Activated CD8-positive, alpha-beta memory T cell treated with anti-CD3 and anti-CD28 coated beads for 36 hours (primary cell): ENCODE results near the gene ADK. TPM values are rescaled to one million over a fixed set of nuclear protein-coding genes. Genes with fewer than 3 reads are reported as not detected.

Experiments used
- CTCF ChIA-PET: fragments of 350-600 bp; sonication (Branson Sonifier 250); formaldehyde crosslinking; loops from one replicate; lab custom pipeline; 2021; ENCODE audit warnings: antibody characterized with exemption; lab: Charles Lee
- POLR2A ChIA-PET: fragments of 350-600 bp; sonication (Branson Sonifier 250); formaldehyde crosslinking; loops from one replicate; lab custom pipeline; 2021; ENCODE audit warnings: antibody characterized with exemption; lab: Charles Lee
- total RNA-seq, 2 experiments: library from RNA; stranded (reverse); gene quantifications; one replicate each; pipeline ENCODE4 v1.2.3, GENCODE V29; 2021

Gene ADK
- total RNA-seq, 2 experiments from 2014 or later = 62.6 to 64.5 TPM

DNA sequence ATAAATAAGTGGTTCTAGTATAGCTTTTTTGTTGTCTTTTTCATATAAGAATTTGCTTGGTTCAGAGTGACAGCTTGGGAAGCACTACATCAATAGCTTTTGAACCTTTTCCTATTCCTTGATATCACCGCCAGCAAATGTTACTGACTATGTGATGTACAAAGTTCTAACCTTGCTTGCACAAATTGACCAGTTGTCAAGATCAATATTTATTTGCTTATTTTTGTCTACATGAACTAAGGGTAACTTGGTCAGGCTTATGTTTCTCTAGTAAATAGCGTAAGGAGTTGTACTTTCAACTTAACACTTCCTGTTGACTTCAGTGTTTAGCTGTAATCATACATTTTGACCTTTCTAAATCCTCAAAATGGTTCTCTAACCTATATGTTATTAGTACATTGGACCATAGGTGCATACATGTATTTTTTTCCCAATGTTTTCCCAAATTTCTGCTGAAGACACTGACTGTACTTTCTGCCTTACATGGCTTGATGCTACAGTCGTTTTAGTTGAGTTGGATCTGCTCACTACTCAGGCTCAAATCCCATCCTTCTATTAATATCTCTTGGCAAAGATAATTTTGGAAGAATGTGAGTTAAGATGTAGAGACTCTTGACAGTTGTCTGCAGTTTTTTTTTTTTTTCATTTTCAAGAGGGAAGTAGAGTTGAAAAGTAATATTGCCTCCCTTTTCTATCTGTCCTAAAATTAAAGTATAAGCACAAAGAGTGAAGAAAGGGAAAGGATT, 436.3 kb downstream of the ADK start:
- CTCF ChIA-PET = no interaction called here
- POLR2A ChIA-PET = no interaction called here

DNA sequence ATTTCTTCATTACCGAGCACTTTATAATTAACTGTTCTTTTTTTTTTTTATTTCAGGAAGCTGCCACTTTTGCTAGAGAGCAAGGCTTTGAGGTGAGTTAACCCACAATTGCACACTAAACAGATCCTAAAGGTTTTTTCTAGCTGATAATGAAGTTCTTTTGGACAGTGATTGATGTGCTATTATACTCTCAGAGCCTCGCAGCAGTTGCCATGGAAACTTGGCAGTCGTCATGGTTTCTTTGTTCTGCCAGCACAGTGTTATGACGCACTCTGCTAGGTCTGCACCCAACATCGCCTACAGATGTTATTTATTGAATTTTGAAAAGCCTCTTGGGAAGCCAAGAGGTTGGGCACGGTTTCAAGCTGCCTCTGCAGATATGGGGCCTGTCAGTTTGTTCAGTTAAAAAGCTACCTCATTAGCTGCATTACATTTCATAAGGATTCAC, 438.2 kb downstream of the ADK start:
- CTCF ChIA-PET = no interaction called here
- POLR2A ChIA-PET = interaction anchor here (1.0 kb wide), 1 partner anchor 86 kb away, joined by 4 read pairs; no protein-coding TSS in a partner anchor

DNA sequence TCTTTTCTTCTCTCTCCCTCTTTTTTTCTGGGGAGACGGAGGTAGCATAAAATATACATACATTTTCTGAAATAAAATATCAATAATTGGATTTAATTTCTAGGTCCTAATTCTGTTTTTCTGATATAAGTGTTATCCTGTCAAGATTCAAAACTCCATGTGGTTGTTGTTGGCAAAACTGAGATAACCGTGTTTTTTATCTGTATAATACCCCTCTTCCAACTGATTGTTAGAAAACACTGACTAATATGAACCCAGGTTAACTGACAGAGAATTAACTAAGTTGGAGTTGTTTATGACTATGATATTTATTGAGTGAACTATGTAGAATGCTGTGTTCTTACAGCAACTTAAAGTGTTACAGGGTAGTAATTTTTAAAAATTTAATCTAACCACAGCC, 438.8 kb downstream of the ADK start:
- POLR2A ChIA-PET = interaction anchor here (1.0 kb wide), 1 partner anchor 86 kb away, joined by 4 read pairs; no protein-coding TSS in a partner anchor
- CTCF ChIA-PET = no interaction called here

DNA sequence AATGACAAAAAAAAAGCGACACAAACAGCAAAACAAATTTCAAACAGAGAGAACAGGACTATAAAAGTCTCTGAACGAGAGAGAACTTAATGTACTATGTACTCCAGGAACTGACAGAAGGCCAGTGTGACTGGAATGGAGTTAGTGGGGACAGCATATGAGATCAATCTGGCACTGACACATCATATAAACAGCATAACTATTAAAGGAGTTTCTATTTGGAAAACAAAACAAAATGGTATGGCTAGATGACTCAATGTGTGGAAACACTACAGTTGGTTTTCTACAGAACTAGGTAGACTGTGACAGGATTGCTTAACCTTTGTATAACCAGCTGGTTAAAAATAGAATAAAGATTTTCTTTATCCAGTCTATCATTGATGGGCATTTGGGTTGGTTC, 442.4 kb downstream of the ADK start:
- ChIA-PET CTCF (no interaction called here), POLR2A (no interaction called here)

DNA sequence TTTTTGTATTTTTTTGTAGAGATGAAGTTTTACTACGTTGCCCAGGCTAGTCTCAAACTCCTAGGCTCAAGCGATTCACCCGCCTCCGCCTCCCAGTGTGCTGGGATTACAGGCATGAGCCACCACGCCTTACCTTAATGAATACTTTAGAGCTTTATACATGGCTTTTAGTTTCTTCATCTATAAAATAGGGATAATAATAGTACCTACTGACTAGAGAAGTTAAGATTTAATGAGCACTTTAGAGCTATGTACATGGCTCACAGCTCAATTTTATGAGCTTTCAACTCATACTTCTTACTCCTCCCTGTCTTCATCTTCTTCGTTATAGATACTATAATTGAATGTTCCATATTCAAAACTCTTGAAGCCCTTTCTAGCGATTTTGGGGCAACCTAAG, 445.7 kb downstream of the ADK start:
- POLR2A ChIA-PET = interaction anchor here (0.6 kb wide), 1 partner anchor 27 kb away, joined by 5 read pairs; no protein-coding TSS in a partner anchor
- CTCF ChIA-PET = interaction anchor here (0.6 kb wide), 1 partner anchor 39 kb away, joined by 3 read pairs; no protein-coding TSS in a partner anchor

DNA sequence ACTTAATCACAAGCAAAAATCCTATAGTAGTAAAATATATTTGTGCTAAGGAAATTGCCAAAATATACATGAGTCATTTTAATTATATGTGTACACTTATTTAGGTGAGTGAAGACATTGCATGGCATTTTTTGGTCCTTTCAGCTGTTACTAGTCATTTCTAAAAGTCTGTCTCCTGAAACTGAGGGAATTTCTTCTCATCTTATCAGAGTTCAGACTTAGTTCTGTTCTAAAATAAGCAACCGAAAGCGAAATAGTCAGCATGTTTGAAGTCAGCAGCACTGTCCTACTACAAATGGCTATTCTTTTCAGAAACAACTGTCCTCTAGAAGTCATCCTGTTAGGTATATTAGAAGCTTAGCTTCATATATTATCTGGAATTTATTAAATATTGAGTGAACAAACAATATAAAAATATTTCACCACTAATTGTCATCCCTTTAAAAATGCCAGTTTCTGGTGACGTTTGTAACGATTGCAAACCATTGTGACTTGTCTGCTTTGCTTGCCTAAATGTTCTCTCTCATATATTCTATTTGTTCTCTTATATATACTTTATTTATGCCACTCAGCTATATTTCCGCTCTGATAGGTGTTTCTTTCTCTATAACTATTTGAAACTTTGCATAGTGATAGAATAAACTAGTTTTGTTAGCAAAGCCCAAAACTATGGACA, 448.0 kb downstream of the ADK start:
- CTCF ChIA-PET = no interaction called here
- POLR2A ChIA-PET = interaction anchor here (0.7 kb wide), 1 partner anchor 40 kb away, joined by 7 read pairs; no protein-coding TSS in a partner anchor

DNA sequence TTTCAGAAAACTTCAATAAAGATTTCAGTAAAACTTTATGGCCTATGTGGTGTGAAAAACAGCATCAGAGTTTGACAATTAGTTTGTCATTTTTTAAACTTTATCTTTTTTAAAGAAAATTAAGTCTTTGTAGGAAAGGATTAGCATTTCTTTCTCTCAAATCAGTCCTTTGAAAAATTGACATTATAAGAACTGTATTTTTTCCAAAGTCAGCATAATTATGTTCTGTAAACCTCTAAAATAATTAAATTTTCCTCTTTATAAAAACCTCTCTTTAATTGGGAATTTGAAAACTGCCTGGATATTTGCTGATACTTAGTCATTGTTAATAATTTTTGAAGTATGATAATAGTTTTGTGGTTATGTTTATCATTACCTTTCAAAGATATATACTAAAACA, 448.7 kb downstream of the ADK start:
- ChIA-PET CTCF (no interaction called here), POLR2A (no interaction called here)

DNA sequence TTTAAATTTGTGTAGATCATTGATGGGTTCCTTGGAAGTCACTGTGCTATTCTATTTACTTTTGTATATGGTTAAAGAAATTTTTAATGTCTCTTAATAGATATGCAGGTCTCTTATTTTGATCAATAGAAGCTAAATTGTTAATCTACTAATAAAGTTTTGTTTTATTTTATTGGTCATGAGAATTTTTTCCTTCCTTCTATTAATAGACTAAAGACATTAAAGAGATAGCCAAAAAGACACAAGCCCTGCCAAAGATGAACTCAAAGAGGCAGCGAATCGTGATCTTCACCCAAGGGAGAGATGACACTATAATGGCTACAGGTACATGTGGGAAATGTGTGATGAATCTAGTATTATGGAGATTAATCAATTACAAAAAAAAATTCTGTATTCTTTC, 449.1 kb downstream of the ADK start:
- CTCF ChIA-PET = no interaction called here
- POLR2A ChIA-PET = no interaction called here

DNA sequence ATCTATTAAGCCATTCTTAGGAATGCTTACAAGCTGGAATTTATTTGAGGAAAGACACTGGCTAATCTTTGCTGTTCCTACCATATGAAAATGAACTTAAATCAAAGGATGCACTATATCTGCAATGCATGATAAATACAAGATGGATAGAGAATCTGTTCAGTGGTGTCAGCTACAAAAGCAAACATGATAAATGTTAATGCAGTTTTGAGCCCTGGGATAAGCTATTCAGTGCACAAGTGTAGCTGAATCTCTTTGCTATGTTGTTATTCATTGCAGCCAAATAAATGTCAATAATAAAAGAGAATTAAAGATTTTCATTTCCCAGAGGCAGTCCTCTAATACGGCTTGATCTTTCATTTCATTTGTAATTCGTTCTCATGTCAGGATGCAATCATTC, 451.6 kb downstream of the ADK start:
- ChIA-PET POLR2A (no interaction called here), CTCF (no interaction called here)

DNA sequence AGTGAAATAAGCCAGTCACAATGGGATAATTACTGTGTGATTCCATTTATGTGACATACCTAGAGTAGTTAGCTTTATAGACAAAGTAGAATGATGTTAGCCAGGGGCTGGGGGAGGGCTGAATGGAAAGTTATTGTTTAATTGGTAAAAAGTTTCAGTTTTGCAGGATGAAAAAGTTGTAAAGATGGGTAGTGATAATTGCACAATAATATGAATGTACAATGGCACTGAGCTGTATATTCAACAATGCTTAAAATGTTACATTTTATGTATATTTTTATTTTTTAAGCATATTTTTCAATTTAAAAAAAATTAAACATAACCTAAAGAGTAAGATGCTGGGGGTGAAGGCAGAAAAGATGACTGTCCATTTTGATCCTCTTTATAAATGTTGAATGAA, 459.3 kb downstream of the ADK start:
- CTCF ChIA-PET = no interaction called here
- POLR2A ChIA-PET = no interaction called here

DNA sequence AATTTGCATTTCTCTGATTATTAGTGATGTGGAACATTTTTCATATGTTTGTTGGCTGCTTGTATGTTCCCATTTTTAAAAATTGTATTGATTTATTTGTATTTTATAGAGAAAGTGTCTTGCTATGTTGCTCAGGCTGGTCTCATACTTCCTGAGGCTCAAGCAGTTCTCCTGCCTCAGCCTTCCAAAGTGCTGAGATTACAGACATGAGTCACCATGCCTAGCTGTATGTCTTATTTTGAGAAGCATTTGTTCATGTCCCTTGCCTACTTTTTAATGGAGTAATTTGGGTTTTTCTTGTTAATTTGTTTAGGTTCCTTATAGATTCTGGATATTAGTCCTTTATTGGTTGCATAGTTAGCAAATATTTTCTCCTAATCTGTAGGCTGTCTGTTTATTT, 461.2 kb downstream of the ADK start:
- ChIA-PET POLR2A (no interaction called here), CTCF (no interaction called here)

DNA sequence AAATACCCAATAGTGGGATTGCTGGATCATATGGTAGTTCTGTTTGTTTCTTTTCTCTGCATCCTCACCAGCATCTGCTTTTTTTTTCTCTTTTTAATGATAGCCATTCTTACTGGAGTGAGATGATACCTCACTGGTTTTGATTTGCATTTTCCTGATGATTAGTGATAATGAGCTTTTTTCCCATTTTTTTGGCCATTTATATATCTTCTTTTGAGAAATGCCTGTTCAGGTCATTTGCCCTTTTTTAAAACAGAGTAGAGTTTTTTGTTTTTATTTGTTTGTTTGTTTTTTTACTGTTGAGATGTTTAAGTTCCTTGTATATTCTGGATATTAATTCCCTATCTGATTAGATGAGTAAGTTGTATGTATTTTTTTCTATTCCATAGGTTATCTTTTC, 469.6 kb downstream of the ADK start:
- ChIA-PET CTCF (no interaction called here), POLR2A (no interaction called here)

DNA sequence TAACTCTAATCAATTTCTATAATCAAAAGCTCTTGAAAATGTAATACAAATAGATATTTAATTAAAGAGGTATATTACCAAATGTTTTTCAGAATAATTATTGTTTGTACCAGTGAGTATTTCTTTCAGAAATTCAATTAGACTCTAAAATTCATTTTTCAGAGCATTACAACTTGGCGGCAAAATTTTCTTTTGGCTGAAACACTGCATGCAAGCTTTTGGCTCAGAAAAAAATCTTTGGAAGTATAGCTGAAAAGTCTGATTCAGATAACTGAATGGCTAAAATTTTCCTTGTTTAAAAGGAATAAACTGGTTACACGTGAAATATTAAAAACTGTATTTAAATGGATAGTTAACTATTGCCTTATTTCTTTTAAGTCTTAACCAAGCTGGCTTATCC, 472.8 kb downstream of the ADK start:
- CTCF ChIA-PET = interaction anchor here (0.7 kb wide), 1 partner anchor 43 kb away, joined by 3 read pairs; no protein-coding TSS in a partner anchor
- POLR2A ChIA-PET = interaction anchor here (0.7 kb wide), 1 partner anchor 27 kb away, joined by 5 read pairs; no protein-coding TSS in a partner anchor

DNA sequence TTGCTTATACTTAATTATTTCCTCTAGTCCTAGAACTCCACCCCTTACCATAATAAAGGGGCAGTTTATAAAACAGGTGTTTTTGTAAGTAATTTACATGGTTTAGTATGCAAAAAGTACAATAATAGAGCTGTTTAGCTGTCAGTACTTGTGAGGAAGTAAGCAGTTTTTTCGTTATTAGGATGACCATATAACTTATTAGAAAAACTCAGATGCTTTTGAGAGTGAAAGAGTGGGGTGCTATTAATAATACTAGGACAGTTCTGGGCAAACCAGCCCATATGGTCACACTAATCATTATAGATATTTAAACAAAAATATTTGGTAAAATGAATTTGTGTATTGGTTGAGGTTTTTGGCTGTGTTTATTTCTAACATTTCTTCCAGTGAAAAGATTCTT, 473.5 kb downstream of the ADK start:
- POLR2A ChIA-PET = no interaction called here
- CTCF ChIA-PET = no interaction called here

DNA sequence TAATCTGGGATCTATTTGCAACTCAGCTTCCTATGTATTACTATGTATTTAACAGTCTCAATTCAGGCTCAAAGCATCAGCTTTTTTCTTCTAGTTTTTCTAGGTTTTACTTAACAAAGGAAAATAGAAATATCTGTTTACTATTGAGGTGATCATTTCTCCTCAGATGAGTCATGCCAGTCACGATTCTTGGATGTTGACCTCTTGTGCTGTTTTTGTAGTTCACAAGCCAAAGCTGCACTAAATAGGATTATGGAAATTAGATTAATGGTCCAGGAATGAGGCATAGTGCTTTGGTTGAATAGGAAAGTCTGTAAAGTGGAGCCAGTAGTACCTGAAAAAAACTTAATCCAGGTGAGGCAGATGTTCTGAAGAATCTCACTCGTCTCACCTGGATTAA, 477.1 kb downstream of the ADK start:
- POLR2A ChIA-PET = no interaction called here
- CTCF ChIA-PET = interaction anchor here (1.2 kb wide), 1 partner anchor 10 kb away, joined by 3 read pairs; no protein-coding TSS in a partner anchor

DNA sequence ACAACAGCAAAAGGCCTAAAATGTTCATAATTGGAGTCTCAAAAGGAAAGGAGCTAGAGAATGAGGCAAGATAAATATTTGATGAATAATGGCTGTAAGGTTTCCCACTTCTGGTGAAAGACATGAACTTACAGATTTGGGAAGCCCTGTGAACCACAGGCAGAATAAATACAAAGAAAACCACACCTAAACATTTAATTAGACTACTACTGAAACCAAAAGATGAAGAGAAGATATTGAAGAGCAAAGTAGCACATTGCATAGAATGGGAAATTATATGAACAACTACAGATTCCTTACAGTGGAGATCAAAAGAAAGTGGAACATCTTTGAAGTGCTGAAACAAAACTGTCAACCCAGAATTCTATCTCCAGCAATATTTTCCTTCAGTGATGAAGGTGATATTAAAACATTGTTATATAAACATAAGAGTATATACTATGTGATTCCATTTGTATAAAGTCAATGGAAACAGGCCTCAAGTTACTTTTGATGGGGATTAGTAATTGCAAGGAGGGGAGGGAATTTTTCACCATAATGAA, 484.0 kb downstream of the ADK start:
- ChIA-PET POLR2A (no interaction called here), CTCF (no interaction called here)

DNA sequence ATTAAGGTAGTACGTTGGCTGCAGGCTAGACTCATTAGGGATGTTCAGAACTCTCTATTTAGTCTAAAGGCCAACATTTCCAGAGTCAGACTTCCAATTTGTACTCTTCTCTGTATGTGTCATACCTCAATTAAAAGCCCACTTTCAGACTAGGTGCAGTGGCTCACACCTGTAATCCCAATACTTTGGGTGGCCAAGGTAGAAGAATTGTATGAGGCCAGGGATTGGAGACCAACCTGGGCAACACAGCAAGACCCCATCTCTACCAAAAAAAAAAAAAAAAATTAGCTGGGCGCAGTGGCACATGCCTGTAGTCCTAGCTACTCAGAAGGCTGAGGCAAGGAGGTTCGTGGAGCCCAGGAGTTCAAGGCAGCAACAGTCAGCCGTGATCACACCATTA, 484.6 kb downstream of the ADK start:
- ChIA-PET CTCF (no interaction called here), POLR2A (no interaction called here)

DNA sequence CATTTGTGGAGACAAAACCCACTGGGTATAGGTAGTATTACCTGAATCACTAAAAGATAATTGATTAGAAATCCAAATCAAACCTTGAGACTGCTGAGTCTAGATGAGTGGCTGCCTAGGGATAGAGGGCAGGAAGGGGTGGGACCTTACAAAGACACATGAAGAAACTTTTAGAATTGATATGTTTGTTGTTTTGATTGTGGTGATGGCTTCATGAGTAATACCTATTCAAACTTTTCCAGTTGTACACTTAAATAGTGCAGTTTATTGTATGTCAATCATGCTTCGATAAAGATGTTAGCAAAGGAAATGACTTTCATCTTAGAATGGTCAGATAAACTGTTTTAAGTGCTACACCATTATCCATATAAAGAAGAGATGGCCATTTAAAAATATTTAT, 486.7 kb downstream of the ADK start:
- ChIA-PET CTCF (no interaction called here), POLR2A (no interaction called here)

DNA sequence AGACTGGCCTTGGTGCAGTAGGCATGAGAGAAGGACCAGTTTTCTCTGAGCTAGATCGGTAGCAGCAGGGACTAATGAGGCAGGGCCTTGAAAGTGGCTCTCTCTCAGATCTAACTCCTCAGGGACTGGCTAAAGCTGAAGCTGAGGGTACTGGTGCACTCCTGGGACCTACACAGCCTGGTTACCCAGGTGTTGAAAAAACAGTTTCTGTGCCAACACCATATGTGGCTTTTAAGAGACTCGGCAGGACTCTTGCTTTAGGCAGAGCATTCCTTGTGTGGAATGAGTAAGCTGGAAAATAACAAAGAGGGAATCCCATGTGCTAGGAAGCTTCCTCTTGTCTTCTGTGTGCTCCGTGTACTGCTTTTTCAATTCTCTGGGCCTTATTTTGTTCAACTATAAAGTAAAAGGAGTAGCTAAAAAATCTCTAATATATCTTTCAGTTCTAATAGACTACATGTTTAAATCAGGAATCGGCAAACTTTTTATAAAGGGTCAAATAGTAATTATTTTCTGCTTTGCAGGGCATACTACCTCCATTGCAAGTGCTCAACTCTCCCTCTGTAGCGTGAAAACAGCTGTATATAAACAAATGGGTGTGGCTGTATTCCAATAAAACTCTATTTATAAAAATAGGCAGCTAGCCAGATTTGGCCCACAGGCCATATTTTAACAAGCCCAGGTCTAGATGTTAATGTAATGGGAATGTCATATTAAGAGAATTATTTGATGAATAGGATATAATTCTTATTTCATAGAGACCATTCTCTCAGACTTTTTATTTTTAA, 489.3 kb downstream of the ADK start:
- CTCF ChIA-PET = no interaction called here
- POLR2A ChIA-PET = no interaction called here

DNA sequence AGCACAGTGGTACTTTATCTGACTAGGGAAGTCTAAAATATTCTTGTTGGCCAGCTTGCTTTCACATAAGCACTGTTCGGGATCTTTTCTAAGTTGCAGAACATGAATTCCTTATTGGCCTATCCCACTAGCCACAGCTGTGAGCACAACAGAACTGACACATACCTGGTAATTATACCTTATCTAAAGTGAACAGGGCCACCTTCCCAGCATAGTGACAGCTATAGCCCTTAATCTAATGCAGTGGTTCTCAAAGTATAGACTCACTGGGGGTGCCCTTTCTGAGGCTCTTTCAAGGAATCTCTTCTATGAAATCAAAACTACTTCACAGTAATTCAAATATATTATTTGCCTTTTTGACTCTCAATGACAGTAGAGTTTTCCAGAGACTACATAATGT, 490.6 kb downstream of the ADK start:
- CTCF ChIA-PET = no interaction called here
- POLR2A ChIA-PET = no interaction called here
